ENCODE data around the gene SLC28A1.

The SLC28A1 gene

DNA sequence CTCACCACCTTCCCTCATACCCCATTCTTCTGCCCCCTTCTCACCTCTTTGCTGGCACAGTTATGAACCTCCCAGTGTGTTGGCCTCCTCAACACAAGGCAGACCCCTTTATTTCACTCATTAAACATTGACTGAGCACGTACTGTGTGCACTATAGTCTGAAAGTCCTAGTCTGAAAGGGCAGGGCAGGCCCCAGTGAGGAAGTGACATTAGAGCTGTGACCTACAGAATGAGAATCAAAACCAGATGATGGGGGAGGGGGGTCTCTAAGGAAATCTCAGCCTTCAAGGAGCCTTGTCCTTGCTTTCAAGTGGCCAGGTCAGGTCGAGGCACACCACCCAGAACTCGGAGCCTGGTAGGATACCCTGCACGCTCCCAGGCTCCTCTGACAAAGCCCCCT is 3.5 kb downstream of the SLC28A1 start:
- DNase-seq, result no peak

GRCh38 chr15:84888639-84889038 is 4.2 kb downstream of the SLC28A1 start:
- DNase-seq, result no peak

DNA sequence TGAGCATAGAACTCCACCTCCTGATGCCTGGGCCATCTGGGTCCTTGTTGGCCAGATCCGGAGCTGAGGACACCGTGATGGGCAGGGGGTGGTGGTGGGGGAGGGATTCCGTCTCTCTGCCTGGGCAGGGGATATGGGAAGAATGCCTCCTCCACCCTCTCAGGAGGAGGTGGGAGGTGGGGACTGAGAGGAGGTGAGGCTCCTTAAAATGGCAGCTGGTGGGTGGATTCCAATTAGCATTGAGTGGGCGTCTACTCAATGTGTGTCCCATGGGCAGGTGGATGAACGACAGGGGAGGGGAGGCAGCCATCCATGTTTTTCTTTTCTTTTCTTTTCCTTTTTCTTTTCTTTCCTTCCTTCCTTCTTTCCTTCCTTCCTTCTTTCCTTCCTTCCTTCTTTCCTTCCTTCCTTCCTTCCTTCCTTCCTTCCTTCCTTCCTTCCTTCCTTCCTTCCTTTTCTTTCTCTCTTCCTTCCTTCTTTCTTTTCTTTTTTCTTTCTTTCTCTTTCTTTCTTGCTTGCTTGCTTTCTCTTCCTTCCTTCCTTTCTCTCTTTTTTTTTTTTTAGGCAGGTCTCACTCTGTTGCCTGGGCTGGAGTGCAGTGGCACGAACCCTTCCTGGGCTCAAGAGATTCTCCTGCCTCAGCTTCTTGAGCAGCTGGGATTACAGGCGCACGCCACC is 5.0 kb downstream of the SLC28A1 start:
- DNase-seq, result no peak

- DNase-seq, result no peak
Measured at GRCh38 chr15:84889991-84890669, 5.7 kb downstream of the SLC28A1 start.

DNA sequence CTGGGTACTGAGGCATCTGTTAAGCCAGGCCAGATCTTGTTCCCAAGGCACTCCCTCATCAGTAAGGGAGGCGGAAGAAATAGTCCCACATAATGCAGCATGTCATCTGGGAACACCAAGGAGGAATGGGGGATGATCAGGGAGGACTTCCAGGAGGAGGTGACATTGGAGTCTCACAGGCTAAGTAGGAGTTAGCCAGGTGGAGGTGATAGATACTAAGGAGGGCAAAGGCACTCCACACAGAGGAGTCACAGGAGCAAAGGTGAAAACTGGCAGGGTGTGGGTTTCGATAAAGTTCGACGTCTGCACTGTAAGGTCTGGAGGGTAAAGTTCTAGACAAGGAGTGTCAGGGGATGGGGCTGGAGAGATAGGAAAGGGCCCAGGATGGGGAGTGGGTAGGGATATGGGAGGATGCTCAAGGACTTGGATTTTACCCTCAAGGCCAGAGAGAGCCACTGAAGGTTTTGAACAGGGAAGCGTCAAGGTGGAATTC is 6.3 kb downstream of the SLC28A1 start:
- DNase-seq, result no peak

- no peak for DNase-seq
Measured at GRCh38 chr15:84891339-84891738, 6.9 kb downstream of the SLC28A1 start.

GRCh38 chr15:84892786-84893307 is 8.4 kb downstream of the SLC28A1 start:
- no peak for DNase-seq

DNA sequence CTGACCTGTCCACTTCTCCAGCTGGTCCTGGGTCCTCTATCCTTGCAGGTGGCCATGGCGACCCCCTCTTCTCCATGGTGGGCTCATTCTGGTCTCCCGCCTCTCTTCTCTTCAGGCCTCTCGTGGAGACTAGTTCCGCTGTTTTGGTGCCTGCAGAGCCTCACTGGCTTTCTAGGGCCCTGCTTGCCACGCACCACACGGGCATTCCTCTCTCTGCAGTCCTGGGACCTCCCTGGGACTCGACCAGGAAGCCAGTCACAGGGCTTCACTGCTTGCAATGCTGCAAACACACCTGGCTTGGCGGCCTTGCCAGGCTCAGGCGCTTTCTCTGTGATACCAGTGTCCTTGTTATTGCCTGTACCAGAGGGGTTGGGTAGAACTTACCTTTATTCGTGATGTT is 9.1 kb downstream of the SLC28A1 start:
- no peak for DNase-seq

- DNase-seq, result no peak
Measured at GRCh38 chr15:84894736-84895425, 10.4 kb downstream of the SLC28A1 start.

DNA sequence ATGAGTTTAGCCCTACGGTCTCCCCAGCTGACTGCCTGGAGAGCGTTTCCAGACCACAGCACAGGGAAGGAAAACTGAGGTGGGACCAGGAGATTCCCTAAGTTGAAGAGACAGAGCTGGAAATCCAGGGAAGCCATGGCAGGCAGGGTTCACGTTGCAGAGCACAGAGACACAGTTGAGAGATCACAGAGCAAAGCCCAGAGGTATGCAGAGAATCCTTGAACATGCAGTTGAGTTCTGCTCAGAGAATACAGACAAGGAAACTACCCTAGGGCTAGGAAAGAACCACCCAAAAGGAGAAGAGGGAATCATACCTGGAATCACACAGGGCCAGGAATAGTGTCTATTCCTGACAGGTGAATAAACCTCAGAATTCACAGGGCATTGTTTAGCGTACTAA is 14.3 kb downstream of the SLC28A1 start:
- no peak for DNase-seq

- no peak for DNase-seq
Measured at GRCh38 chr15:84899750-84900149, 15.3 kb downstream of the SLC28A1 start.

GRCh38 chr15:84901540-84901939 is 17.1 kb downstream of the SLC28A1 start:
- no peak for DNase-seq

DNA sequence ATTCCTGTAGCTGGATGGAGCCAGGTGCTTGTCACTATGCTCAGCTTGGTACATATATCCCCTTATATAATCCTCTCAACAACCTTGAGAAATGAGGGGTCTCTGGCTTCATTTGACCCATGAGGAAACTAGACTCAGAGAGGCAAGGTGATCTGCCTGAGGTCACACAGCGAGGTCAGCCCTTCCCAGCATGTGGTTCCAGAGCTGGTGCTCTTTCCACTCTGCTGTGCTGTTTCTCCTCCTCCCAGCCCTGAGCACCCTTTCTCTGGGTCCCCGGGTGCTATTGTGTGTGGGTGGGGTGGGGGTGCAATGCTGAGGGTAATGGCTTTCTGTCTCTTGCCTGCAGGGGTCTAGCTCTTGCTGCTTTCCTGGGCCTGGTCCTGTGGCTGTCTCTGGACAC is 19.3 kb downstream of the SLC28A1 start:
- DNase-seq, result no peak

GRCh38 chr15:84904419-84904818 is 20.0 kb downstream of the SLC28A1 start:
- no peak for DNase-seq

GRCh38 chr15:84905016-84905916 is 20.8 kb downstream of the SLC28A1 start:
- DNase-seq, result no peak

GRCh38 chr15:84907731-84908130 is 23.3 kb downstream of the SLC28A1 start:
- DNase-seq, result no peak

DNA sequence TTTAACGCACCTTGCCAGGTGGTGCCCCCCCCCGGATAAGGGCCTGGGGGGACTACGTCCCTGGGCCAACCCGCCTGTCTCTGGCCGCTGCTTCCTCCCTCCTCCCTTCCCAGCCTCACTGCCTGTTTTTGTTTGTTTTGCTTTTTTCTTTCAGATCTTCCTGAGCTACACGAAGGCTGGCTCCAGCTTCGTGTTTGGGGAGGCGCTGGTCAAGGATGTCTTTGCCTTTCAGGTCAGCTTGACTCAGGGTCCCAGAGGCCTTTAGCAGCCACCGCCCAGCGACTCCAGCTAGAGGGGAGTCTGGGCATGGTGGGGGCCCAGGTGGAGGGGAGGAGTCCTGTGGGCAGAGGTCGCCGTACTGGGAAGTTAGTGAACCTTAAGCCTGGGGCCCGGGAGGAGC is 24.1 kb downstream of the SLC28A1 start:
- no peak for DNase-seq

DNA sequence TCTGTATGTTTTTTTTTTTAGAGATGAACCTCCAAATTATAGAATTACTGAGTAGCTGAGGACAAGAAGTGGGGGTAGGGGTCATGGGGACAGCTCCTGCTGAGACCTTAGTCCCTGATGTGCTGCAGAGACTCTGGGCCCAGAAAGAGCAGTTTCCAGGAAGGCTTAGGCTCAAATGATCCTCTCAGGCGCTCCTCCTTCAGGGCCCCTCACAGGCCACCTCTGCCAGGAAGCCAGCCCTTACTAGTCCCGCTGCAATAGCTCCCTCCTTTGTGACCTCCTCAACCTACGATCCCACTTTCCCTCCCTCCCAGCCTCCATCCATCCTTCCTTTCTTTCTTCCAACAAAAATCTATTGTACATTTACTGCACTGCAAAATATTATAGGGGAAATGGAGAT is 24.6 kb downstream of the SLC28A1 start:
- DNase-seq, result no peak

- DNase-seq, result no peak
Measured at GRCh38 chr15:84909782-84910181, 25.3 kb downstream of the SLC28A1 start.

GRCh38 chr15:84910928-84911623 is 26.6 kb downstream of the SLC28A1 start:
- DNase-seq, result no peak

GRCh38 chr15:84911879-84912660 is 27.6 kb downstream of the SLC28A1 start:
- DNase-seq, result no peak
